Vagina (tissue), 2 donors: ENCODE results near the gene PTTG1.

ENCODE experiments used
- POLR2A ChIP-seq, 2 donors: fragments of 450-650 bp; IDR thresholded peaks; one replicate each; pipeline ENCODE4 v1.6.1; 2017; ENCODE audit warnings: antibody characterized with exemption in 2 of 2, mild to moderate bottlenecking in 2 of 2, moderate library complexity in 2 of 2
- POLR2AphosphoS5 ChIP-seq, 2 donors: sonication (generic); formaldehyde crosslinking; IDR thresholded peaks; one replicate each; pipeline ENCODE4 v1.9.0; 2017; ENCODE audit warnings: antibody characterized with exemption in 2 of 2, mild to moderate bottlenecking in 2 of 2, low read depth in 1 of 2; ENCODE audit not compliant: insufficient read depth in 1 of 2
- TF ChIP-seq, protein P1 (sequence below), 3 experiments: fragments of 450-650 bp in 2 of 3; fragments of 200-600 bp in 1 of 3; sonication (generic) in 1 of 3; IDR thresholded peaks; one replicate each; pipeline ENCODE4 v1.5.1; 2017 to 2019; ENCODE audit warnings: antibody characterized with exemption in 3 of 3, mild to moderate bottlenecking in 2 of 3, moderate library complexity in 2 of 3

DNA sequence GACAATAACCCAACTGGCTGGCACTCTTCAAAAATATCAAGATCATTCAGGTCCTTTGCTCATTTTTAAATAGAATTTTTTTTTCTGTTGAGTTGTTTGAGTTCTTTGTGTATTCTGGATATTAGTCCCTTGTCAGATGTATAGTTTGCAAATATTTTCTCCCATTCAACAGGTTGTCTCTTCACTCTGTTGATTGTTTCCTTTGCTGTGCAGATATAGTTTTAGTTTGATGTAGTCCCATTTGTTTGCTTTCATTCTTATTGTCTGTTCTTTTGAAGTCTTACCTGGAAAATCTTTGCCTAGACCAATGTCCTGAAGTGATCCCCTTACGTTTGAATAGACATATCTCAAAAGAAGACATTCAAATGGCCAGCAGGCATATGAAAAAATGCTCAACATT, 22.8 kb downstream of the PTTG1 start:
- TF ChIP-seq, protein P1, sequence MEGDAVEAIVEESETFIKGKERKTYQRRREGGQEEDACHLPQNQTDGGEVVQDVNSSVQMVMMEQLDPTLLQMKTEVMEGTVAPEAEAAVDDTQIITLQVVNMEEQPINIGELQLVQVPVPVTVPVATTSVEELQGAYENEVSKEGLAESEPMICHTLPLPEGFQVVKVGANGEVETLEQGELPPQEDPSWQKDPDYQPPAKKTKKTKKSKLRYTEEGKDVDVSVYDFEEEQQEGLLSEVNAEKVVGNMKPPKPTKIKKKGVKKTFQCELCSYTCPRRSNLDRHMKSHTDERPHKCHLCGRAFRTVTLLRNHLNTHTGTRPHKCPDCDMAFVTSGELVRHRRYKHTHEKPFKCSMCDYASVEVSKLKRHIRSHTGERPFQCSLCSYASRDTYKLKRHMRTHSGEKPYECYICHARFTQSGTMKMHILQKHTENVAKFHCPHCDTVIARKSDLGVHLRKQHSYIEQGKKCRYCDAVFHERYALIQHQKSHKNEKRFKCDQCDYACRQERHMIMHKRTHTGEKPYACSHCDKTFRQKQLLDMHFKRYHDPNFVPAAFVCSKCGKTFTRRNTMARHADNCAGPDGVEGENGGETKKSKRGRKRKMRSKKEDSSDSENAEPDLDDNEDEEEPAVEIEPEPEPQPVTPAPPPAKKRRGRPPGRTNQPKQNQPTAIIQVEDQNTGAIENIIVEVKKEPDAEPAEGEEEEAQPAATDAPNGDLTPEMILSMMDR (IDR thresholded peaks at IDR 0.05): no peak
- TF ChIP-seq POLR2A (IDR thresholded peaks at IDR 0.05): no peak
- no peak for TF ChIP-seq POLR2AphosphoS5 (IDR thresholded peaks at IDR 0.05; ENCODE audit: insufficient read depth in 1 of 2, low read depth in 1 of 2)
